Bronchial epithelial cell (primary cell): ENCODE data around the gene PPP6C. TPM values are rescaled to one million over a fixed set of nuclear protein-coding genes. Genes with fewer than 3 reads are reported as not detected.

Experiments used
- DNase-seq: peaks from one replicate; pipeline ENCODE4 v3.0.0-alpha.2; 2010; ENCODE audit warnings: low read depth
- FAIRE-seq: peaks from 2 replicates; lab custom pipeline; 2011; peaks lifted over from hg19 to GRCh38; lab: Jason Lieb, UNC
- H3K27me3 ChIP-seq: 2 replicates; pipeline ENCODE4 v1.5.1; 2011; ENCODE audit warnings: low read length; ENCODE audit not compliant: control insufficient read depth, insufficient read depth
- H3K36me3 ChIP-seq: 2 replicates; pipeline ENCODE4 v1.5.1; 2011; ENCODE audit warnings: low read length; ENCODE audit not compliant: control insufficient read depth, insufficient read depth
- H3K4me3 ChIP-seq: 2 replicates; pipeline ENCODE4 v1.5.1; 2011; ENCODE audit warnings: mild to moderate bottlenecking, low read depth, low read length, control low read depth
- CTCF ChIP-seq: IDR thresholded peaks from 2 replicates; pipeline ENCODE4 v1.5.1; 2011; ENCODE audit warnings: mild to moderate bottlenecking, moderate library complexity, low read length, control low read depth, inconsistent platforms; ENCODE audit not compliant: insufficient read depth, severe bottlenecking
- total RNA-seq: library from RNA; depleted of rRNA; stranded (reverse); fragments of >200 nt; gene quantifications from 2 replicates; pipeline ENCODE4 v1.2.1, GENCODE V29; 2014

Gene PPP6C
- total RNA-seq, 1 donor from 2014 or later = 10.5 TPM

- Histone ChIP-seq H3K4me3 (no peak overlapping the region), H3K27me3 (no peaks in the 10 kb centered on the region), H3K36me3 (peaks cover 7% of the 10 kb centered on the region)
- FAIRE-seq (no peak), DNase-seq (no peak)
- TF ChIP-seq CTCF = no peak
Measured at GRCh38 chr9:125156551-125156950, 33.1 kb downstream of the PPP6C start.

- no peak for DNase-seq
- no peak overlapping the region for H3K4me3 ChIP-seq
- no peak for TF ChIP-seq CTCF
- FAIRE-seq = no peak
- H3K27me3 ChIP-seq = no peaks in the 10 kb centered on the region
- H3K36me3 ChIP-seq = peaks cover 9% of the 10 kb centered on the region
Measured at GRCh38 chr9:125153712-125154367, 35.8 kb downstream of the PPP6C start.

- H3K4me3 ChIP-seq = no peak overlapping the region
- DNase-seq (no peak), FAIRE-seq (no peak)
- H3K27me3 ChIP-seq = no peaks in the 10 kb centered on the region
- H3K36me3 ChIP-seq = peaks cover 9% of the 10 kb centered on the region
- TF ChIP-seq CTCF = no peak
Measured at GRCh38 chr9:125151730-125152129, 37.9 kb downstream of the PPP6C start.

GRCh38 chr9:125150349-125151245 lies 39.0 kb downstream of the PPP6C start:
- Histone ChIP-seq H3K27me3 (no peaks in the 10 kb centered on the region), H3K4me3 (no peak overlapping the region), H3K36me3 (peaks cover 9% of the 10 kb centered on the region)
- peak; percentile 82 for FAIRE-seq
- TF ChIP-seq CTCF = no peak
- DNase-seq = no peak

- Histone ChIP-seq H3K27me3 (no peaks in the 10 kb centered on the region), H3K4me3 (no peak overlapping the region), H3K36me3 (peaks cover 6% of the 10 kb centered on the region)
- TF ChIP-seq CTCF = no peak
- no peak for FAIRE-seq
- DNase-seq = no peak
Measured at GRCh38 chr9:125147401-125147951, 42.1 kb downstream of the PPP6C start.
